HG02852 (cell line): Measurements from ENCODE around the gene SLAMF1.

ENCODE experiments used
- ATAC-seq: cut with Tn5 transposase; IDR thresholded peaks from one replicate; pipeline ENCODE4 v1.9.1; 2021; ENCODE audit warnings: mild to moderate bottlenecking, moderate library complexity; ENCODE audit not compliant: unreplicated experiment

The SLAMF1 gene

GRCh38 chr1:160625725-160626498 lies 20.9 kb downstream of the SLAMF1 start:
- no peak for ATAC-seq

- ATAC-seq, result no peak
Measured at GRCh38 chr1:160625321-160625720, 21.5 kb downstream of the SLAMF1 start.

GRCh38 chr1:160624464-160624863 lies 22.4 kb downstream of the SLAMF1 start:
- no peak for ATAC-seq

DNA sequence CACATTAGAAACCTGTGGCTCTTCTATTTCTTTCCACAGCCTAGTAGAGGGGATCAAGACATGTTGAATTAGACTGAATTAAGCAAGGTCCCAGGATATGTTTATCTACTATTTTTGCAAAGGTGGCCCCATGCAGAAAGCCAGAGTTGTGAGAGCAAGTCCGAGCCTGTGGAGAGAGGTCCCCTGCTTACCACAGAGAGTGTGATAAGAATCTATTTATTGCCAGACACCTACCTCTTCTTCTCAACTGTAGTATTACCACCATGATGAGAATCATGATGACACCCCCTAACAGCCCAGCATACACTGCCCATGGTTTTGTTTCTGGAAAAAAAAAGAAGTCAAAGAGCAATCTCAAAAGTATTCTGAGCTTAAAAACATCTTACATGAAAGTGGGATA lies 23.0 kb downstream of the SLAMF1 start:
- no peak for ATAC-seq

DNA sequence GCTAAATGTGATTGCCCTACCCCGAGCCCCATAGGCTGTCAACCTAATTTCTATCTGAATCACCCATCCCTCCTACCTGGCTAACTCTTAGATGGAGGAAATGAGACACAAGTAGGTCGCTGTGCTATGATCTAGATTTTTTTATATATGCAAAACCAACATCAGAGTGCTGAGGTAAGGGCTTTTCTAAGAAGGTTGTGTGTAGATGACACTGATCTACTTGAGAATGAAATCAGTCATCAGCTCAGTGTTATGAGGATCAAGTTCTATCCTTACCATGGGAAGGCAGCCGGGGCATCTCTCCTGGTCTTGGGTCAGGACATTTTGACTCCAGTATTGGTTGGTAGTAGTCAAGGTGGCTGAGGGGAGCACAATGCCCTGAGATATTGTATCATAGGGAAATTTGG lies 23.6 kb downstream of the SLAMF1 start:
- no peak for ATAC-seq

DNA sequence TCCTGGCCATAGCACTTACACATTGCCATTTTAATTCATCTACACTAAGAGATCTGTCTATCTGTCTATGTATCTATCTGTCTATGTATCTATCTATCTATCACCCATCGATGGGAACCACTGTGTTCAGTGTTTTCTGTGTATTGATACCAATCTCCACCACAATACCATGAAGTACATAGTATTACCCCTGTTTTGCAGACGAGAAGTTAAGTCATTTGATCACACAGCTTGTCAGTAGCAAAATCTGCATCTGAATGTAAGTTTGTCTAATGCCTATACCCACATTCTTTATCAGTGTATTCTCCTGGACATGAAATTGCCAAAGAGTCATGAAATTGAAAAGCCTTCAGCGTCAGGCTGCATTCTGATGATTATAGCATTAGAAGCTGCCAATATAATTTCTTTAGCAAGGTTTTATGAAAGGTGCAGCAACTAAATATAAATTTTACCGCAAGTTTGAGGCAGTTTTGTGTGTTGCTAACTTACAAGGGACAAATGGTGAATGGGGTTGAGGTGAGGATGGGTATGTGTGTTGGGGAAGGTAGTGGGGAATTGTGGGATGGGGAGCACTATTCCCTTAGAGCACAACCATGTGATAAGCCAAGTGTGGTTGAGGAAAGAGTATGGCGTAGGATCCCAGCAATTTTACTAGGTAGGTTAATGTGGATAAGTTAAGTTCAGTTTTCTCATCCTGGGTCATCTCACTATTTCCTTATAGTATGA lies 24.2 kb downstream of the SLAMF1 start:
- no peak for ATAC-seq

DNA sequence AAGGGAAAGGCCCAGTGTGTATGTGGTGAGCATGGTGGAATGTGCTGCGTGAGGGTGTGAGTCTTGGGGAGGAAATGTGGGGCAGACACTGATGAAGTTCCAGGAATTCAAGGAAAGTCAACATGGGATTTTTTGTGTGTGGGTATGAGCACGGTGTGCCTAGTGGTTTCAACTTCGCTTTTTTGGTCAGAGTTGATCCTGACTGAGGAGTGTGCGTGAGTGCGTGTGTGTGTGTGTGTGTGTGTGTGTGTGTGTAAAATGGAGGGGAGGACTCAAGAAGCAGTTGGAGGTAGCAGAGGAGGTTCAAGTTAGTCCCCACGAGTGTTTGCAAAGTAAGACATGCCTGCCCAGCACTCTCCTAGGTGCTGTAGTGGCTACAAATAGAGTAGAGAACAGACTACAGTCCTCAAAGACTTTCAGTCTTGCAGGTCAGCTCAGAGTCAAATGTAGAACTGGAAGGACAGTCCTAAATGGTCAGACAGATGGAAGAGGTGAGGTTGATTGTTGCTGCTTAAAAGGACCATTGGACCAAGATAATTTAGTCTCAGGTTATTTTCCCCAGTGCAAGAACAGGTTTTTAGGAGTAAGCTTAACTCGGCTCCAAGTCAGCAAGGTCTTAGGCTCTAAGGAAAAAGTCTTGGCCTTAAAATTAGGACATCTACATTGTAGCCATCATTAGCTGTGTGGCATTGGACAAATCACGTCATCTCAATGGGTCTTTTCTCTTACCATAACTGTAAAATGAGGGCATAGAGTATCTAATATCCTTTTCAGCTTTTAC lies 25.0 kb downstream of the SLAMF1 start:
- ATAC-seq, result no peak

DNA sequence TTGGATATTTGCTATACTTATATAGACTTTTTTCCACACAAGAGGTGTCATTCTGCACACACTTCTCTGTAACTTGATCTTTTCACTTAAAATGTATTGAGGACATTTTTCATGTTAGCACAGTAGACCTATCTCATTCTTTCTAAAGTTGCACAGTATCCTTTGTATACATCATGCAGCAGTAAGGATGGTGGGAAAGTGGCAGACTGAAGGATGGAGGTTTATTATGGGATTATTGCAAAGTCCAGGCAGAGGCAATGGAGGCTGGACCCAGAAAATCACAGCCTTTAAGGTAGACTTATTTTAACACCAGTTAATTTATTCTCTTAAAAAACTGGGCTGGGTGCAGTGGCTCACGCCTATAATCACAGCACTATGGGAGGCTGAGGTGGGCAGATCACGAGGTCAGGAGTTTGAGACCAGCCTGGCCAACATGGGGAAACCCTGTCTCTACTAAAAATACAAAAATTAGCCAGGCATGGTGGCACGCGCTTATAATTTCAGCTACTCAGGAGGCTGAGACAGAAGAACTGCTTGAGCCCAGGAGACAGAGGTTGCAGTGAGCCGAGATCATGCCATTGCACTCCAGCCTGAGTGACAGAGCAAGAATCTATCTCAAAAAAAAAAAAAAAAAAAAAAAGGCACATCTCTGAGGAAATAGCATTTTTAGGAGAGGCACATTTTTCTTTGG lies 25.8 kb downstream of the SLAMF1 start:
- no peak for ATAC-seq

DNA sequence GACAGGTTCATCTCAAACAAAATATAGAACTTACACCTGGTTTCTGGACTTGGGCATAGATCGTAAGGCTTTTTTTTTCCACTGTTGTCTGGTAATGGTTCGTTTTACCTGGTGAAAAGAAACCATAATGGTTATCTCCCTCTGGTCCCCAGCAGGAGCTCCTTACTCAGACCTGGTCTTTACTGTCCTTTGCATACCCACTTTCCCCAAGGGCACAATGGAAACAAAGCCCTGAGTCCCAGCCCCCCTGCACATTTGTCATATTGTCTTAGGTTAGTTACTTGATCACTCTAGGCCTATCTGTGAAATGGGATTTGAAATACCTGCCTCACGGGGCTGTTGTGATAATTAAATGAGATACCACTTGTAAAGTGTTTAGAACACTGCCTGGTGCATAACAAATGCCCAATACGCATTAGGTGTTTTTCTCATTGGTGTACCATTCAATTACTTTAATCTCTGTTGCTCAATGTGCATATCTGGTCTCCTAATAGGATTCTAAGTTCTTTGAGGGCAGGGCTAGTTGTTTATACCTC lies 27.0 kb downstream of the SLAMF1 start:
- ATAC-seq, result no peak

- ATAC-seq, result no peak
Measured at GRCh38 chr1:160618763-160619274, 28.0 kb downstream of the SLAMF1 start.

GRCh38 chr1:160618327-160618726 lies 28.5 kb downstream of the SLAMF1 start:
- ATAC-seq, result no peak

GRCh38 chr1:160615660-160616059 lies 31.2 kb downstream of the SLAMF1 start:
- no peak for ATAC-seq

DNA sequence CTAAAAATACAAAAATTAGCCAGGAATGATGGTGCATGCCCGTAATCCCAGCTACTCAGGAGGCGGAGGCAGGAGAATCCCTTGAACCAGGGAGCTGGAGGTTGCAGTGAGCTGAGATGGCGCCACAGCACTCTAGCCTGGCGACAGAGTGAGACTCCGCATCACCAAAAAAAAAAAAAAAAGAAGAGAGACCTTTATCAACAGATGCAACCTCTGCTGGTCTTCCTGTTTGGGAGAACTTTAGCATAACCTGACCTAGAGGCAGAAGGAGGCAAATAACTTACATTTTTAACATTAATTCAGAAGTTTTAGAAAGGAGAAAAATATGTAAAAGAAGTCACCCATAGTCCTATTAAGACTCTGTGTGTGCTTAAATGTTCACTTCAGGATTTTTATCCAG lies 32.4 kb downstream of the SLAMF1 start:
- no peak for ATAC-seq

- ATAC-seq, result no peak
Measured at GRCh38 chr1:160612613-160613218, 34.1 kb downstream of the SLAMF1 start.

GRCh38 chr1:160610569-160611242 lies 36.1 kb downstream of the SLAMF1 start:
- ATAC-seq, result no peak

DNA sequence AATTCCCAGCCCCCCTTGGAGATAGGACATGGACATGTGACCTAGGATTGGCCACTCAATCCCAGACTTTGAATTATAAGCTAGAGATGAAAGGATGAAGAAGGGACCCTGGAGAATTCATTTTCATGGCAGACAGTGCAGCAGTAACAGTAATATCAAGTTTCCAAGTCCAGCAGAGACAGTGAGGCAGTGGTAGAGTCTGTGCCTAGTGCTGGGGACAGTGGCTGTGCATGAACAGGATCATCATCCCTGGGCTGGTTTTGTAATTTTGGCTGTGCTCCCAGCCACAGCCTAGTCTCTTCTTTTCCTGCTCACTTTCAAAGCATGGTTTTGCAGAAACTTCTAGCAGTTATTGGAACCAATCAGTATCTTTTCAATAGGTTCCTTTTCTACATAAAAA lies 37.9 kb downstream of the SLAMF1 start:
- ATAC-seq, result no peak

DNA sequence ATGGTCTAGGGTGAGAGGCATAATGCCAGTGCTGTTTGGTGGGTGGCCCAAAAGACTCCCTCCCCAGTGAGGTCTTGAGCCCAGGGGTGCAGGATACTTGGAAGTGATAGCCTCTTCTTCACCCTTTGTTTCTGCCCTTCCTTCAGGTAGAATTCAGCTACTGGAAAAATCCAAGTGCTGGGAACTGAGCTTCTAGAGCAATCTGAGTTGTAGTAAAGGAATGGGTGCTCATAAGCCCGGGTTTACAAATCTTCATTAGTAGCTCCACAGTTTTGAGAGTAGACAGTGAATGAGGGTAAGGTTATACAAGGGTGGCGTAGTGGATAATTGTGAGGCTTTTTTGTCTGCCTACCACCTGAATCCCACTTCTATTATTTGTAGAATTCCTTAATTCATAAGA lies 38.3 kb downstream of the SLAMF1 start:
- no peak for ATAC-seq

GRCh38 chr1:160608057-160608456 lies 38.8 kb downstream of the SLAMF1 start:
- ATAC-seq, result no peak

DNA sequence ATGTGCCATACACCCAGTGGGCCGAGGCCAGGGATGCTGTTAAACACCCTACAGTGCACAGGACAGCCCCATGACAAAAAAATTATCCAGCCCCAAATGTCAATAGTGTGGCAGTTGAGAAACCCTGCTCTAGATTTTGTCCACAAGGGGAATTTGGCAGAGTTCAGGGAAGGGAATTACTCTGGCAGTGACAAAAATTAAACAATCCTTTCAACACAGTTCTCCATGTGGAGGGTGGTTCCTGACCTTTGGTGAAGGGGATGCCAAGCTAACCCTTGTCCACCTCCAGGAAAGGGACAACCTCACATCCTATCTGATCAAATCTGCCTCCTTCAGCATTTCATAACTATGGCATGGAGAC lies 39.2 kb downstream of the SLAMF1 start:
- peak; percentile 13 for ATAC-seq
